GM12878 (cell line): ENCODE data around the gene AFMID.

Source experiments
- BCL11A ChIP-seq: IDR thresholded peaks from 2 replicates; pipeline ENCODE4 v1.6.1; 2011; ENCODE audit warnings: low read depth, low read length
- CTCF ChIP-seq, 3 experiments: IDR thresholded peaks in 2 of 3; conservative IDR thresholded peaks in 1 of 3; 2 replicates each; pipeline ENCODE4 v1.5.1; 2011; ENCODE audit warnings: low read depth in 3 of 3, low read length in 3 of 3, mild to moderate bottlenecking in 3 of 3, control low read depth in 2 of 3, moderate library complexity in 2 of 3, inconsistent platforms in 1 of 3, mixed read lengths in 1 of 3; ENCODE audit not compliant: control insufficient read depth in 2 of 3, insufficient read depth in 1 of 3; ENCODE audit errors: extremely low read depth in 1 of 3
- FOS ChIP-seq: IDR thresholded peaks from 3 replicates; pipeline ENCODE4 v1.6.1; 2011; ENCODE audit warnings: borderline replicate concordance; ENCODE audit not compliant: insufficient read length; ENCODE audit errors: extremely low read depth
- FOXM1 ChIP-seq: IDR thresholded peaks from 2 replicates; pipeline ENCODE4 v1.6.1; 2012; ENCODE audit warnings: low read depth, mild to moderate bottlenecking, inconsistent platforms, low read length, moderate library complexity
- HDAC6 ChIP-seq: fragments of 200-600 bp; sonication (generic); IDR thresholded peaks from one replicate; pipeline ENCODE4 v1.8.0; 2017; ENCODE audit warnings: antibody characterized with exemption; ENCODE audit not compliant: unreplicated experiment
- HDGF ChIP-seq: fragments of 450-650 bp; IDR thresholded peaks from 2 replicates; pipeline ENCODE4 v1.6.1; 2016; ENCODE audit warnings: antibody characterized with exemption
- IKZF2 ChIP-seq, 2 experiments: fragments of 450-650 bp; IDR thresholded peaks; 2 replicates each; pipeline ENCODE4 v1.6.1; 2017; ENCODE audit warnings: mild to moderate bottlenecking in 2 of 2, moderate library complexity in 2 of 2
- POLR2AphosphoS5 ChIP-seq: IDR thresholded peaks from 2 replicates; pipeline ENCODE4 v1.6.1; 2011; ENCODE audit warnings: mild to moderate bottlenecking, low read length, inconsistent platforms
- REST ChIP-seq: IDR thresholded peaks from 2 replicates; pipeline ENCODE4 v1.6.1; 2012; ENCODE audit warnings: mild to moderate bottlenecking, low read depth, low read length
- SIN3A ChIP-seq: IDR thresholded peaks from 2 replicates; pipeline ENCODE4 v1.6.1; 2012; ENCODE audit warnings: low read depth, low read length, improper control_type of control experiment
- TAF1 ChIP-seq: IDR thresholded peaks from 2 replicates; pipeline ENCODE4 v1.6.1; 2011; ENCODE audit warnings: mild to moderate bottlenecking, low read depth, low read length, borderline replicate concordance
- ZNF384 ChIP-seq: IDR thresholded peaks from 2 replicates; pipeline ENCODE4 v1.6.1; 2012; ENCODE audit warnings: low read depth, mild to moderate bottlenecking, low read length, improper control_type of control experiment, borderline replicate concordance

DNA sequence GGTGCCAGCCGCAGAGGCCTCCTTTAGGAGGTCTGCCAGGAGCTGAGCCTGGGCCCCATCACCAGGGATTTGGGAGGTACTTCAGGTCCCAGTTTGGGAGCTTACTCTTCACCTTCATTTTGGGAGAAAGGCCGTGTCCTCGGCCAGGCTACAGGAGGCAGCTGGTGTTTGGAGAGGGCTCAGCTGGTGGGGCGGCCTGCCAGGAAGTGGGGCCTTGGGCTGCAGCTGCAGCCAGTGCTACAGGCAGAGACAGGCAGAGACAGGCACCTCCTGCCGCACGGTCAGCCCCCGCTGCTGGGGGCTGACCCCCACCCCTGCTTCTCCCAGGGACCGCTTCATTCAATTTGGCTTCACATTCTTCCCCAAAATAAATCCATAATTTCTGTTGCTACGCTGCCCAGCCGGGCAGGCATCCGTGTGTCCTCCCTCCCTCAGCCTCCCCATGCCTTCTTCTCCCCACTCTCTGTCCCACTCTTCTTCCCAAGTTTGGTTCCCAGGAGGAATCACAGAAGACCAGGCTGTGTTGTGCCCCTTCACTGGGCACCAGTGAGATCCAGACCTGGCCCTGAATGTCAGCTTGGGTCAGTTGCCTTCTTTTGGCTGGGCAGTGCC lies 50.3 kb downstream of the AFMID start:
- TF ChIP-seq IKZF2 (IDR thresholded peaks at IDR 0.05) (no peak), CTCF (IDR thresholded peaks at IDR 0.05 in 2 of 3, conservative IDR thresholded peaks at IDR 0.05 in 1 of 3; ENCODE audit: control insufficient read depth in 2 of 3, extremely low read depth in 1 of 3, insufficient read depth in 1 of 3, low read depth in 3 of 3, low read length in 3 of 3) (no peak), REST (no peak), HDAC6 (no peak), SIN3A (no peak), FOXM1 (no peak), POLR2AphosphoS5 (no peak), ZNF384 (no peak), BCL11A (no peak), FOS (no peak), TAF1 (no peak), HDGF (no peak)
